GM12875 (cell line): ENCODE data around the gene NAV2.

Experiments used
- H3K4me3 ChIP-seq: one replicate; pipeline ENCODE4 v1.5.1; 2011; ENCODE audit warnings: low read depth, low read length, control low read depth
- CTCF ChIP-seq: IDR thresholded peaks from 2 replicates; pipeline ENCODE4 v1.5.1; 2011; ENCODE audit warnings: low read depth, mild to moderate bottlenecking, control low read depth, inconsistent platforms, low read length, moderate library complexity, borderline replicate concordance; ENCODE audit not compliant: insufficient read depth

Gene NAV2

GRCh38 chr11:19845626-19846025 is 133.0 kb downstream of the NAV2 start:
- no peak for TF ChIP-seq CTCF
- no peak overlapping the region for H3K4me3 ChIP-seq

GRCh38 chr11:19846654-19847305 is 134.1 kb downstream of the NAV2 start:
- H3K4me3 ChIP-seq: no peak overlapping the region
- TF ChIP-seq CTCF: no peak

- no peak overlapping the region for H3K4me3 ChIP-seq
- no peak for TF ChIP-seq CTCF
These were observed 135.6 kb downstream of the NAV2 start for GRCh38 chr11:19848219-19848618.

- TF ChIP-seq CTCF: no peak
These were observed 136.6 kb downstream of the NAV2 start for GRCh38 chr11:19849107-19849789.

GRCh38 chr11:19849947-19850593 is 137.4 kb downstream of the NAV2 start:
- TF ChIP-seq CTCF: no peak
- H3K4me3 ChIP-seq: no peak overlapping the region

More at GRCh38 chr11:19849107-19849789, 136.6 kb downstream of the NAV2 start:
- no peak overlapping the region for H3K4me3 ChIP-seq

- no peak for TF ChIP-seq CTCF
- H3K4me3 ChIP-seq: no peak overlapping the region
These were observed 139.7 kb downstream of the NAV2 start for GRCh38 chr11:19852288-19852687.
